IMR-90 (cell line): ENCODE data around the gene SASH1. TPM values are rescaled to one million over a fixed set of nuclear protein-coding genes. Genes with fewer than 3 reads are reported as not detected.
A peak's percentile ranks its signal among the peaks of the same experiment; 100 is the strongest.

ENCODE experiments used
- ATAC-seq: fragments of 200-7000 bp; cut with Tn5 transposase; 2 replicates; pipeline ENCODE4 v1.9.1; 2020; ENCODE audit warnings: low read depth, mild to moderate bottlenecking, moderate library complexity
- BruUV-seq: library from RNA; stranded (reverse); fragments of 400-500 nt; replicated peaks from 2 replicates; lab custom pipeline; 2021; lab: Mats Ljungman, UMichigan
- CTCF ChIA-PET: fragments of 300-600 bp; formaldehyde crosslinking; extraction: SDS; loops from one replicate; lab custom pipeline; 2021; ENCODE audit warnings: antibody characterized with exemption; lab: Yijun Ruan, JAX
- POLR2A ChIA-PET: fragments of 300-600 bp; sonication (Branson Sonifier 250); formaldehyde crosslinking; loops from one replicate; lab custom pipeline; 2022; ENCODE audit warnings: antibody characterized with exemption; ENCODE audit not compliant: unreplicated experiment; lab: Charles Lee
- DNase-seq: peaks from one replicate; pipeline ENCODE4 v3.0.0; 2013
- H2AFZ ChIP-seq: replicated peaks from 2 replicates; pipeline ENCODE3; 2013; ENCODE audit warnings: low read length, mild to moderate bottlenecking; ENCODE audit not compliant: poor library complexity
- H2AK5ac ChIP-seq: 2 replicates; pipeline ENCODE4 v1.6.1; 2013; ENCODE audit warnings: low read depth, low read length, inconsistent platforms
- H2AK9ac ChIP-seq: replicated peaks from 2 replicates; pipeline ENCODE3; 2013; ENCODE audit warnings: mild to moderate bottlenecking, low read depth, low read length, moderate library complexity; ENCODE audit not compliant: poor library complexity
- H2BK120ac ChIP-seq: 2 replicates; pipeline ENCODE4 v1.6.1; 2013; ENCODE audit warnings: low read depth, low read length, inconsistent platforms
- H2BK15ac ChIP-seq: 3 replicates; pipeline ENCODE4 v1.6.1; 2013; ENCODE audit warnings: low read depth, low read length, inconsistent platforms
- H2BK20ac ChIP-seq: 2 replicates; pipeline ENCODE4 v1.6.1; 2013; ENCODE audit warnings: low read depth, mild to moderate bottlenecking, inconsistent platforms, low read length, moderate library complexity
- H2BK5ac ChIP-seq: 2 replicates; pipeline ENCODE4 v1.6.1; 2013; ENCODE audit warnings: mild to moderate bottlenecking, low read depth, low read length, inconsistent platforms; ENCODE audit not compliant: poor library complexity, severe bottlenecking
- H3K14ac ChIP-seq: replicated peaks from 2 replicates; pipeline ENCODE4 v1.6.1; 2013; ENCODE audit warnings: low read depth, low read length, inconsistent platforms
- H3K18ac ChIP-seq: 2 replicates; pipeline ENCODE4 v1.6.1; 2013; ENCODE audit warnings: low read depth, low read length, control low read depth
- H3K23ac ChIP-seq: 2 replicates; pipeline ENCODE4 v1.6.1; 2013; ENCODE audit warnings: low read depth, low read length, inconsistent platforms
- H3K27ac ChIP-seq: 2 replicates; pipeline ENCODE4 v1.5.1; 2013; ENCODE audit warnings: mild to moderate bottlenecking, control low read depth, low read length; ENCODE audit not compliant: insufficient read depth
- H3K27me3 ChIP-seq: 2 replicates; pipeline ENCODE4 v1.6.1; 2013; ENCODE audit warnings: low read length; ENCODE audit not compliant: control insufficient read depth, insufficient read depth
- H3K36me3 ChIP-seq: 2 replicates; pipeline ENCODE4 v1.6.1; 2013; ENCODE audit warnings: low read length, mixed read lengths; ENCODE audit not compliant: control insufficient read depth, insufficient read depth
- H3K4ac ChIP-seq: 2 replicates; pipeline ENCODE4 v1.6.1; 2013; ENCODE audit warnings: low read depth, low read length, inconsistent platforms
- H3K4me1 ChIP-seq: 2 replicates; pipeline ENCODE4 v1.6.1; 2013; ENCODE audit warnings: low read length, mixed read lengths; ENCODE audit not compliant: control insufficient read depth, insufficient read depth
- H3K4me2 ChIP-seq: 2 replicates; pipeline ENCODE4 v1.6.1; 2013; ENCODE audit warnings: low read depth, mild to moderate bottlenecking, control low read depth, low read length, moderate library complexity
- H3K4me3 ChIP-seq: 2 replicates; pipeline ENCODE4 v1.5.1; 2013; ENCODE audit warnings: low read depth, mild to moderate bottlenecking, control low read depth, low read length, moderate library complexity; ENCODE audit not compliant: insufficient read depth
- H3K56ac ChIP-seq: 2 replicates; pipeline ENCODE4 v1.6.1; 2013; ENCODE audit warnings: low read length, inconsistent platforms; ENCODE audit not compliant: insufficient read depth; ENCODE audit errors: extremely low read depth
- H3K79me1 ChIP-seq, 2 experiments: 2 replicates each; pipeline ENCODE4 v1.6.1; 2013; ENCODE audit warnings: low read length in 2 of 2, inconsistent platforms in 1 of 2, low read depth in 1 of 2
- H3K9ac ChIP-seq: 2 replicates; pipeline ENCODE4 v1.6.1; 2013; ENCODE audit warnings: low read depth, low read length, control low read depth
- H3K9me1 ChIP-seq: 2 replicates; pipeline ENCODE4 v1.6.1; 2013; ENCODE audit warnings: low read length, inconsistent platforms; ENCODE audit not compliant: insufficient read depth
- H3K9me3 ChIP-seq: 2 replicates; pipeline ENCODE4 v1.6.1; 2013; ENCODE audit warnings: low read length; ENCODE audit not compliant: control insufficient read depth, insufficient read depth
- H4K20me1 ChIP-seq: 2 replicates; pipeline ENCODE4 v1.6.1; 2013; ENCODE audit warnings: low read length, inconsistent platforms; ENCODE audit not compliant: insufficient read depth
- H4K5ac ChIP-seq: 2 replicates; pipeline ENCODE4 v1.6.1; 2013; ENCODE audit warnings: mild to moderate bottlenecking, low read depth, low read length, control low read depth
- H4K8ac ChIP-seq, 2 experiments: 2 replicates each; pipeline ENCODE4 v1.6.1; 2013; ENCODE audit warnings: low read depth in 2 of 2, low read length in 2 of 2, control low read depth in 1 of 2, inconsistent platforms in 1 of 2
- H4K91ac ChIP-seq: 2 replicates; pipeline ENCODE4 v1.6.1; 2013; ENCODE audit warnings: low read depth, low read length, inconsistent platforms; ENCODE audit not compliant: insufficient read depth
- CEBPB ChIP-seq: IDR thresholded peaks from 2 replicates; pipeline ENCODE4 v1.6.1; 2012; ENCODE audit warnings: low read depth, low read length, improper control_type of control experiment
- CHD1 ChIP-seq: IDR thresholded peaks from 2 replicates; pipeline ENCODE4 v1.6.1; 2012; ENCODE audit warnings: low read depth, low read length, improper control_type of control experiment
- ELK1 ChIP-seq: fragments of 150-350 bp; IDR thresholded peaks from 2 replicates; pipeline ENCODE4 v1.6.1; 2016; ENCODE audit warnings: low read depth, mild to moderate bottlenecking, low read length, moderate library complexity, borderline replicate concordance
- FOS ChIP-seq: fragments of 150-350 bp; IDR thresholded peaks from 2 replicates; pipeline ENCODE4 v1.6.1; 2016; ENCODE audit warnings: low read depth, low read length
- WGBS, 2 experiments: methylation state at CpG; one replicate each; pipeline versions ENCODE4 v1.1.5 to v1.1.7; 2013; ENCODE audit warnings: missing lambda C conversion rate in 2 of 2; ENCODE audit not compliant: insufficient read length in 1 of 2; ENCODE audit errors: extremely low coverage in 2 of 2; 5-methylcytosine and 5-hydroxymethylcytosine counted together
- dilution Hi-C: fragments of 300-500 bp; cut with HindIII; formaldehyde crosslinking; loops from one replicate; pipeline ENCODE4 v1.14.3; 2018; ENCODE audit warnings: low sequenced_read_pairs; ENCODE audit not compliant: unreplicated experiment
- in situ Hi-C: fragments of 300-500 bp; cut with MboI; formaldehyde crosslinking; loops from 3 replicates; pipeline ENCODE4 v1.14.3; 2019; ENCODE audit warnings: low sequenced_read_pairs, inconsistent platforms, mixed read lengths
- intact Hi-C: fragments of 100-400 bp; cut with micrococcal nuclease; formaldehyde crosslinking; loops from 2 replicates; pipeline ENCODE4 v1.10.0; 2022
- polyA plus RNA-seq, 3 experiments: library from polyadenylated mRNA; depleted of rRNA; stranded (reverse); fragments of >200 nt; gene quantifications; 2 replicates each; pipeline ENCODE4 v1.2.3, GENCODE V29; 2012; ENCODE audit warnings: low replicate concordance in 1 of 3
- total RNA-seq: library from RNA; depleted of rRNA; stranded (reverse); fragments of >200 nt; gene quantifications from 2 replicates; pipeline ENCODE4 v1.2.3, GENCODE V29; 2012

Gene SASH1
- total and polyA plus RNA-seq, 2 of the 4 experiments (the other 2 are of a cell fraction), result 11.6 to 16.5 TPM

DNA sequence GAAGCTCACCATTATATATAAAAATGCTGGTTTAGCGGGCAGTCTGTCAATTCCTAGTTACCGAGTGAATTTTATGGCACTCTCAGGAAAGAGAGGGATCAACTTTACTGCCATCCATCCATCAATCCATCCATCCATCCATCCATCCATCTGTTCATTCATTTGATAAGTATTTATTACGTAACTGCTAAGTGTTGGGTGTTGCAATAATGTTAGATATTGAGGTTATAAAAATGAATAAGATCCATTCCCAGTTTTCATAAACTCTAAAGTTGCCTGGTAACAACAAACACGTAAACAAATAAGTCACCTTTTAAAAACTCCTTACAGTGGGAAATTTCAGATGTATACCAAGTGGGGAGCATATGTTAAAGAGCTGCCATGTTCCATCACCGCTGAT, 36.8 kb downstream of the SASH1 start:
- no peak overlapping the region for H4K91ac ChIP-seq
- ChIA-PET POLR2A (no interaction called here), CTCF (no interaction called here)
- H3K27ac ChIP-seq, result no peak overlapping the region
- TF ChIP-seq ELK1, result no peak
- no peak for TF ChIP-seq FOS
- TF ChIP-seq CHD1, result no peak
- peak; percentile 82 for TF ChIP-seq CEBPB
- H2BK15ac ChIP-seq, result no peak overlapping the region
- H3K4me1 ChIP-seq, result peaks cover 3% of the 10 kb centered on the region
- H3K9ac ChIP-seq, result no peak overlapping the region
- no peak overlapping the region for H3K56ac ChIP-seq
- no peak overlapping the region for H4K8ac ChIP-seq
- no CpG with 5 or more reads among the region's 5 CpGs for WGBS, 2 experiments
- H3K4me2 ChIP-seq, result no peak overlapping the region
- H2AFZ ChIP-seq, result no peak overlapping the region
- no TSS peak for BruUV-seq
- no peak overlapping the region for H3K4ac ChIP-seq
- peaks cover 36 to 62% of the 10 kb centered on the region in 2 experiments for H3K79me1 ChIP-seq
- H2BK20ac ChIP-seq, result no peak overlapping the region
- intact Hi-C loops, result no loop called here
- H3K36me3 ChIP-seq, result no peaks in the 10 kb centered on the region
- H3K4me3 ChIP-seq, result no peak overlapping the region
- in situ Hi-C loops, result no loop called here
- dilution Hi-C loops, result no loop called here
- H4K20me1 ChIP-seq, result peaks cover 6% of the 10 kb centered on the region; the same call in 1 of the 2 replicates
- H4K5ac ChIP-seq, result no peak overlapping the region
- H2BK120ac ChIP-seq, result no peak overlapping the region
- no peaks in the 10 kb centered on the region for H3K27me3 ChIP-seq
- DNase-seq (no peak), ATAC-seq (no peak)
- peaks cover 3% of the 10 kb centered on the region; the same call in 1 of the 2 replicates for H3K9me1 ChIP-seq
- no peak overlapping the region for H2AK9ac ChIP-seq
- H2AK5ac ChIP-seq, result no peak overlapping the region
- no peak overlapping the region for H2BK5ac ChIP-seq
- H3K23ac ChIP-seq, result no peak overlapping the region
- no peak overlapping the region for H3K14ac ChIP-seq
- H3K18ac ChIP-seq, result no peak overlapping the region
- H3K9me3 ChIP-seq, result no peaks in the 10 kb centered on the region
